ENCODE measurements around the gene UEVLD. TPM values are rescaled to one million over a fixed set of nuclear protein-coding genes. Genes with fewer than 3 reads are reported as not detected.

UEVLD gene
- total RNA-seq, 1 experiment from 2014 or later, result 13.7 TPM

DNA sequence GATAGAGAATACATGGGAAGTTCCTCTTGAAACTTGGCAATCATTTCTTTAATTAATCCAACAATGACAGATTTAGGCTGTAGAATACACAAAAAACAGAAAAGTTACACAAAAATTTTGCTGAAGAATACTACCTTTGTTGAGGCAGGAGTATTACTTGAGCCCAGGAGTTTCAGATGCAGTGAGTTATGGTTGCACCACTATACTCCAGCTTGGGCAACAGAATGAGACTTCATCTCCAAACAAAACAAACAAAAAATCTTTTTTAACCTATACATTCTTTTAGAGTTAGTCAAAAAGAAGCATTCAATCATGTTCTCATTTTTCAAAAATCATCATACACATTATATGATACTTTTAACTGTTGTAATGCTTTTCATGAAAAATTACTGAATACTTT is 22.1 kb downstream of the UEVLD start:
- CTCF ChIA-PET, result no interaction called here
- POLR2A ChIA-PET, result no interaction called here
- no peak overlapping the region for H2AFZ ChIP-seq (ENCODE audit: low read depth, low read length, poor library complexity, severe bottlenecking)
- TF ChIP-seq CEBPB (IDR thresholded peaks at IDR 0.05; ENCODE audit: low read depth) (no peak), FOSL1 (IDR thresholded peaks at IDR 0.05; ENCODE audit: low read depth) (no peak), RAD21 (IDR thresholded peaks at IDR 0.05; ENCODE audit: low read depth) (no peak), ZNF274 (IDR thresholded peaks at IDR 0.05; ENCODE audit: low read depth, low read length) (no peak), EZH2phosphoT487 (IDR thresholded peaks at IDR 0.05; ENCODE audit: borderline replicate concordance) (no peak)
- RAD21 ChIA-PET (ENCODE audit: low non-redundant PET in 1 of 2, low total read pairs in 2 of 2, uncharacterized antibody in 2 of 2, unreplicated experiment in 2 of 2), result no interaction called here
- H3K4me1 ChIP-seq (ENCODE audit: control insufficient read depth in 1 of 2, insufficient read depth in 2 of 2, low read length in 2 of 2), result no peaks in the 10 kb centered on the region
- intact Hi-C loops (cut with micrococcal nuclease), result no loop called here
- no peak overlapping the region for H3K4me2 ChIP-seq (ENCODE audit: low read length)
- H3K4me3 ChIP-seq (replicated peaks in 1 of 2; ENCODE audit: low read depth in 1 of 2, low read length in 2 of 2), result no peak overlapping the region
- H3K9me2 ChIP-seq (ENCODE audit: insufficient read depth), result no peaks in the 10 kb centered on the region
- DNase-seq (ENCODE audit: low read depth, low spot score), result no peak
- H3K27me3 ChIP-seq (ENCODE audit: insufficient read depth, low read length), result no peaks in the 10 kb centered on the region
- H3K36me3 ChIP-seq (ENCODE audit: control insufficient read depth in 1 of 2, insufficient read depth in 2 of 2, low read length in 2 of 2), result peaks cover 3% of the 10 kb centered on the region in 2 experiments
- ATAC-seq, result no peak
- no peaks in the 10 kb centered on the region for H3K79me2 ChIP-seq (ENCODE audit: insufficient read depth, low read length)
- H3K27ac ChIP-seq (ENCODE audit: low read depth, low read length), result no peak overlapping the region
- no peaks in the 10 kb centered on the region for H3K9me3 ChIP-seq (ENCODE audit: control insufficient read depth in 1 of 2, insufficient read depth in 1 of 2, low read depth in 1 of 2, low read length in 2 of 2)
- no peaks in the 10 kb centered on the region for H4K20me1 ChIP-seq (ENCODE audit: insufficient read depth)
- no peak overlapping the region for H3K9ac ChIP-seq (ENCODE audit: low read length)
- BruUV-seq (replicated peaks), result no TSS peak

DNA sequence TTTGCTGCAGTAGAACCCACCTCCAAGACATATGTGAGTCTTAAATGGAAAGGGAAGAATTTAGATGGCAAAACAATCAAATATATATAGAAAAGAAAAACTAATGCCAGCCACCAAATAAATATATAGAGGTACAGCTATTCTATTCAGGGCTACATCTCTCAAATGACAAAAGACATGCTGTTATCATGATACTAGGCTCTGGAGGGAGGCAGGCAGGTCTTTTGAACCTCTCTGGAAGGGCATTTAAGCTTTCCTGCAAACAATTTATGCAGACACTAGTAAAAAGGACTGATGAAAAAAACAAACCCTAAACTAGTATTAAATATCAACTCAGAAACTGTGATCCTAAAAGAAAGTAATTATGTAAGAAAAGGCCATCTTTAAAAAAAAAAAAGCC is 24.4 kb downstream of the UEVLD start:
- Histone ChIP-seq H3K27me3 (ENCODE audit: insufficient read depth, low read length) (no peaks in the 10 kb centered on the region), H3K9me3 (ENCODE audit: control insufficient read depth in 1 of 2, insufficient read depth in 1 of 2, low read depth in 1 of 2, low read length in 2 of 2) (no peaks in the 10 kb centered on the region), H3K4me1 (ENCODE audit: control insufficient read depth in 1 of 2, insufficient read depth in 2 of 2, low read length in 2 of 2) (no peaks in the 10 kb centered on the region), H4K20me1 (ENCODE audit: insufficient read depth) (no peaks in the 10 kb centered on the region), H3K4me3 (replicated peaks in 1 of 2; ENCODE audit: low read depth in 1 of 2, low read length in 2 of 2) (no peak overlapping the region), H3K9ac (ENCODE audit: low read length) (no peak overlapping the region), H3K27ac (ENCODE audit: low read depth, low read length) (no peak overlapping the region), H3K79me2 (ENCODE audit: insufficient read depth, low read length) (no peaks in the 10 kb centered on the region), H2AFZ (ENCODE audit: low read depth, low read length, poor library complexity, severe bottlenecking) (no peak overlapping the region), H3K36me3 (ENCODE audit: control insufficient read depth in 1 of 2, insufficient read depth in 2 of 2, low read length in 2 of 2) (peaks cover 3 to 5% of the 10 kb centered on the region in 2 experiments), H3K4me2 (ENCODE audit: low read length) (no peak overlapping the region), H3K9me2 (ENCODE audit: insufficient read depth) (no peaks in the 10 kb centered on the region)
- BruUV-seq (replicated peaks), result no TSS peak
- CTCF ChIA-PET, result interaction anchor here (1.2 kb wide), 1 partner anchor 320 kb away, joined by 6 read pairs; no protein-coding TSS in a partner anchor
- ATAC-seq (no peak), DNase-seq (ENCODE audit: low read depth, low spot score) (no peak)
- RAD21 ChIA-PET (ENCODE audit: low non-redundant PET in 1 of 2, low total read pairs in 2 of 2, uncharacterized antibody in 2 of 2, unreplicated experiment in 2 of 2), result no interaction called here
- intact Hi-C loops (cut with micrococcal nuclease), result no loop called here
- POLR2A ChIA-PET, result no interaction called here
- no peak for TF ChIP-seq CBX3 (IDR thresholded peaks at IDR 0.05; ENCODE audit: low read depth)
- TF ChIP-seq TCF7L2 (IDR thresholded peaks at IDR 0.05; ENCODE audit: borderline replicate concordance, extremely low read depth, insufficient read depth, insufficient read length), result no peak
- no peak for TF ChIP-seq EZH2phosphoT487 (IDR thresholded peaks at IDR 0.05; ENCODE audit: borderline replicate concordance)
- no peak for TF ChIP-seq EGR1 (IDR thresholded peaks at IDR 0.05; ENCODE audit: low read depth)
- no peak for TF ChIP-seq ELF1 (IDR thresholded peaks at IDR 0.05; ENCODE audit: borderline replicate concordance, low read depth)
- no peak for TF ChIP-seq POLR2A (IDR thresholded peaks at IDR 0.05; ENCODE audit: borderline replicate concordance, extremely low read depth, insufficient read depth, insufficient read length)
- TF ChIP-seq, protein P1, sequence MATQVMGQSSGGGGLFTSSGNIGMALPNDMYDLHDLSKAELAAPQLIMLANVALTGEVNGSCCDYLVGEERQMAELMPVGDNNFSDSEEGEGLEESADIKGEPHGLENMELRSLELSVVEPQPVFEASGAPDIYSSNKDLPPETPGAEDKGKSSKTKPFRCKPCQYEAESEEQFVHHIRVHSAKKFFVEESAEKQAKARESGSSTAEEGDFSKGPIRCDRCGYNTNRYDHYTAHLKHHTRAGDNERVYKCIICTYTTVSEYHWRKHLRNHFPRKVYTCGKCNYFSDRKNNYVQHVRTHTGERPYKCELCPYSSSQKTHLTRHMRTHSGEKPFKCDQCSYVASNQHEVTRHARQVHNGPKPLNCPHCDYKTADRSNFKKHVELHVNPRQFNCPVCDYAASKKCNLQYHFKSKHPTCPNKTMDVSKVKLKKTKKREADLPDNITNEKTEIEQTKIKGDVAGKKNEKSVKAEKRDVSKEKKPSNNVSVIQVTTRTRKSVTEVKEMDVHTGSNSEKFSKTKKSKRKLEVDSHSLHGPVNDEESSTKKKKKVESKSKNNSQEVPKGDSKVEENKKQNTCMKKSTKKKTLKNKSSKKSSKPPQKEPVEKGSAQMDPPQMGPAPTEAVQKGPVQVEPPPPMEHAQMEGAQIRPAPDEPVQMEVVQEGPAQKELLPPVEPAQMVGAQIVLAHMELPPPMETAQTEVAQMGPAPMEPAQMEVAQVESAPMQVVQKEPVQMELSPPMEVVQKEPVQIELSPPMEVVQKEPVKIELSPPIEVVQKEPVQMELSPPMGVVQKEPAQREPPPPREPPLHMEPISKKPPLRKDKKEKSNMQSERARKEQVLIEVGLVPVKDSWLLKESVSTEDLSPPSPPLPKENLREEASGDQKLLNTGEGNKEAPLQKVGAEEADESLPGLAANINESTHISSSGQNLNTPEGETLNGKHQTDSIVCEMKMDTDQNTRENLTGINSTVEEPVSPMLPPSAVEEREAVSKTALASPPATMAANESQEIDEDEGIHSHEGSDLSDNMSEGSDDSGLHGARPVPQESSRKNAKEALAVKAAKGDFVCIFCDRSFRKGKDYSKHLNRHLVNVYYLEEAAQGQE (IDR thresholded peaks at IDR 0.05; ENCODE audit: low read depth), result no peak
- TF ChIP-seq, protein P2, sequence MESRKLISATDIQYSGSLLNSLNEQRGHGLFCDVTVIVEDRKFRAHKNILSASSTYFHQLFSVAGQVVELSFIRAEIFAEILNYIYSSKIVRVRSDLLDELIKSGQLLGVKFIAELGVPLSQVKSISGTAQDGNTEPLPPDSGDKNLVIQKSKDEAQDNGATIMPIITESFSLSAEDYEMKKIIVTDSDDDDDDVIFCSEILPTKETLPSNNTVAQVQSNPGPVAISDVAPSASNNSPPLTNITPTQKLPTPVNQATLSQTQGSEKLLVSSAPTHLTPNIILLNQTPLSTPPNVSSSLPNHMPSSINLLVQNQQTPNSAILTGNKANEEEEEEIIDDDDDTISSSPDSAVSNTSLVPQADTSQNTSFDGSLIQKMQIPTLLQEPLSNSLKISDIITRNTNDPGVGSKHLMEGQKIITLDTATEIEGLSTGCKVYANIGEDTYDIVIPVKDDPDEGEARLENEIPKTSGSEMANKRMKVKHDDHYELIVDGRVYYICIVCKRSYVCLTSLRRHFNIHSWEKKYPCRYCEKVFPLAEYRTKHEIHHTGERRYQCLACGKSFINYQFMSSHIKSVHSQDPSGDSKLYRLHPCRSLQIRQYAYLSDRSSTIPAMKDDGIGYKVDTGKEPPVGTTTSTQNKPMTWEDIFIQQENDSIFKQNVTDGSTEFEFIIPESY (IDR thresholded peaks at IDR 0.05; ENCODE audit: extremely low read depth, insufficient replicate concordance, low read length), result no peak
- TF ChIP-seq SP1 (IDR thresholded peaks at IDR 0.05; ENCODE audit: low read depth), result no peak
- TF ChIP-seq, protein P3, sequence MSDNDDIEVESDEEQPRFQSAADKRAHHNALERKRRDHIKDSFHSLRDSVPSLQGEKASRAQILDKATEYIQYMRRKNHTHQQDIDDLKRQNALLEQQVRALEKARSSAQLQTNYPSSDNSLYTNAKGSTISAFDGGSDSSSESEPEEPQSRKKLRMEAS (IDR thresholded peaks at IDR 0.05), result no peak

All from HCT116 (cell line).